B cell (primary cell): ENCODE measurements around the gene CALML5.

Source experiments
- EZH2 ChIP-seq: IDR thresholded peaks from 2 replicates; pipeline ENCODE4 v1.6.1; 2012; ENCODE audit warnings: borderline replicate concordance, low read depth, mild to moderate bottlenecking, moderate library complexity, low read length; ENCODE audit not compliant: insufficient read depth, poor library complexity, severe bottlenecking
- TF ChIP-seq, protein P1 (sequence below): fragments of 200-600 bp; IDR thresholded peaks from one replicate; pipeline ENCODE4 v1.8.0; 2022; ENCODE audit warnings: antibody characterized with exemption, mild to moderate bottlenecking

DNA sequence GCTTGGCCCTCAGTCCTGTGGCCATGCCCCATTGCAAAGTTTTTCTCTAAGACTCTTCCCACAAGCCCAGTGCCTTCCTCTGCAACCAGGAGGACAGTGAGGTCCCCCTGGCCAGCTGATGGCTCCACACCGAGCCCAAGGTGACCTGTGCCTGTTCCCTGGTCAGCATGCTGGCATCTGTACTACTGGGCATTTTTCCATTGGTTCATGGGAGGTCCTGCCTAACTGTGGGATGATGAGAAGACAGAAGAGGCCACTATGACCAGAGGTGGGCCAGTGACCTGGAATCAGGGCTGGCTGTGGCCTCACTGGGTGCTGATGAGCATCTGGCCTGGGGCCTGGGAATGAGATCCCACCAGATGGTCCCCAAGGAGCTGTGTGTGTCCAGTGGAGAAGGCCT, 45.6 kb upstream of the CALML5 start:
- TF ChIP-seq, protein P1, sequence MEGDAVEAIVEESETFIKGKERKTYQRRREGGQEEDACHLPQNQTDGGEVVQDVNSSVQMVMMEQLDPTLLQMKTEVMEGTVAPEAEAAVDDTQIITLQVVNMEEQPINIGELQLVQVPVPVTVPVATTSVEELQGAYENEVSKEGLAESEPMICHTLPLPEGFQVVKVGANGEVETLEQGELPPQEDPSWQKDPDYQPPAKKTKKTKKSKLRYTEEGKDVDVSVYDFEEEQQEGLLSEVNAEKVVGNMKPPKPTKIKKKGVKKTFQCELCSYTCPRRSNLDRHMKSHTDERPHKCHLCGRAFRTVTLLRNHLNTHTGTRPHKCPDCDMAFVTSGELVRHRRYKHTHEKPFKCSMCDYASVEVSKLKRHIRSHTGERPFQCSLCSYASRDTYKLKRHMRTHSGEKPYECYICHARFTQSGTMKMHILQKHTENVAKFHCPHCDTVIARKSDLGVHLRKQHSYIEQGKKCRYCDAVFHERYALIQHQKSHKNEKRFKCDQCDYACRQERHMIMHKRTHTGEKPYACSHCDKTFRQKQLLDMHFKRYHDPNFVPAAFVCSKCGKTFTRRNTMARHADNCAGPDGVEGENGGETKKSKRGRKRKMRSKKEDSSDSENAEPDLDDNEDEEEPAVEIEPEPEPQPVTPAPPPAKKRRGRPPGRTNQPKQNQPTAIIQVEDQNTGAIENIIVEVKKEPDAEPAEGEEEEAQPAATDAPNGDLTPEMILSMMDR = no peak
- TF ChIP-seq EZH2 = no peak
